HL-60 (cell line): Measurements from ENCODE around the gene CLIP2.
"Not testable (repeated sequence)": the region's sequence is repeated elsewhere in the genome, so short reads cannot be mapped to it uniquely, and the experiment has no call there.

Experiments used
- DNase-seq, 2 experiments: peaks; one replicate each; pipeline ENCODE4 v3.0.0-alpha.2; 2010 to 2020; ENCODE audit warnings: low read depth in 1 of 2, low spot score in 1 of 2
- H3K27ac ChIP-seq: fragments of 250-450 bp; sonication (Bioruptor Pico); replicated peaks from 2 replicates; pipeline ENCODE4 v1.5.1; 2020; ENCODE audit warnings: mild to moderate bottlenecking, moderate library complexity
- H3K27me3 ChIP-seq: fragments of 250-450 bp; sonication (Bioruptor Pico); 2 replicates; pipeline ENCODE4 v1.5.1; 2021; ENCODE audit warnings: mild to moderate bottlenecking, moderate library complexity; ENCODE audit not compliant: insufficient read depth, poor library complexity, severe bottlenecking
- H3K4me3 ChIP-seq: replicated peaks from 2 replicates; pipeline ENCODE4 v1.5.1; 2011; ENCODE audit warnings: mild to moderate bottlenecking, control low read depth, low read length; ENCODE audit not compliant: insufficient read depth
- GABPA ChIP-seq: IDR thresholded peaks from 2 replicates; pipeline ENCODE4 v1.6.1; 2012; ENCODE audit warnings: low read depth
- POLR2AphosphoS5 ChIP-seq: IDR thresholded peaks from 2 replicates; pipeline ENCODE4 v1.6.1; 2012; ENCODE audit warnings: low read depth
- REST ChIP-seq: IDR thresholded peaks from 2 replicates; pipeline ENCODE4 v1.6.1; 2012; ENCODE audit warnings: low read depth; ENCODE audit not compliant: insufficient replicate concordance
- SPI1 ChIP-seq: IDR thresholded peaks from 2 replicates; pipeline ENCODE4 v1.6.1; 2012; ENCODE audit warnings: low read depth, mild to moderate bottlenecking, borderline replicate concordance
- TF ChIP-seq, protein P1 (sequence below): IDR thresholded peaks from one replicate; pipeline ENCODE4 v1.5.1; 2011; ENCODE audit warnings: low read length, control low read depth, inconsistent platforms; ENCODE audit not compliant: insufficient read depth

Gene CLIP2

GRCh38 chr7:74311305-74311744, 22.1 kb downstream of the CLIP2 start:
- H3K27me3 ChIP-seq: no peaks in the 10 kb centered on the region
- DNase-seq: no peak
- TF ChIP-seq, protein P1, sequence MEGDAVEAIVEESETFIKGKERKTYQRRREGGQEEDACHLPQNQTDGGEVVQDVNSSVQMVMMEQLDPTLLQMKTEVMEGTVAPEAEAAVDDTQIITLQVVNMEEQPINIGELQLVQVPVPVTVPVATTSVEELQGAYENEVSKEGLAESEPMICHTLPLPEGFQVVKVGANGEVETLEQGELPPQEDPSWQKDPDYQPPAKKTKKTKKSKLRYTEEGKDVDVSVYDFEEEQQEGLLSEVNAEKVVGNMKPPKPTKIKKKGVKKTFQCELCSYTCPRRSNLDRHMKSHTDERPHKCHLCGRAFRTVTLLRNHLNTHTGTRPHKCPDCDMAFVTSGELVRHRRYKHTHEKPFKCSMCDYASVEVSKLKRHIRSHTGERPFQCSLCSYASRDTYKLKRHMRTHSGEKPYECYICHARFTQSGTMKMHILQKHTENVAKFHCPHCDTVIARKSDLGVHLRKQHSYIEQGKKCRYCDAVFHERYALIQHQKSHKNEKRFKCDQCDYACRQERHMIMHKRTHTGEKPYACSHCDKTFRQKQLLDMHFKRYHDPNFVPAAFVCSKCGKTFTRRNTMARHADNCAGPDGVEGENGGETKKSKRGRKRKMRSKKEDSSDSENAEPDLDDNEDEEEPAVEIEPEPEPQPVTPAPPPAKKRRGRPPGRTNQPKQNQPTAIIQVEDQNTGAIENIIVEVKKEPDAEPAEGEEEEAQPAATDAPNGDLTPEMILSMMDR: no peak
- TF ChIP-seq SPI1 (no peak), POLR2AphosphoS5 (no peak), GABPA (no peak), REST (no peak)
- no peak overlapping the region for H3K27ac ChIP-seq
- H3K4me3 ChIP-seq: no peak overlapping the region

- no peak overlapping the region for H3K4me3 ChIP-seq
- H3K27ac ChIP-seq: no peak overlapping the region
- no peaks in the 10 kb centered on the region for H3K27me3 ChIP-seq
- TF ChIP-seq POLR2AphosphoS5 (no peak), SPI1 (peak; percentile 44; the same call in 1 of the 2 replicates), GABPA (no peak), REST (no peak)
- TF ChIP-seq, protein P1: no peak
- no peak for DNase-seq
Observed at GRCh38 chr7:74312418-74313028, 23.3 kb downstream of the CLIP2 start.

DNA sequence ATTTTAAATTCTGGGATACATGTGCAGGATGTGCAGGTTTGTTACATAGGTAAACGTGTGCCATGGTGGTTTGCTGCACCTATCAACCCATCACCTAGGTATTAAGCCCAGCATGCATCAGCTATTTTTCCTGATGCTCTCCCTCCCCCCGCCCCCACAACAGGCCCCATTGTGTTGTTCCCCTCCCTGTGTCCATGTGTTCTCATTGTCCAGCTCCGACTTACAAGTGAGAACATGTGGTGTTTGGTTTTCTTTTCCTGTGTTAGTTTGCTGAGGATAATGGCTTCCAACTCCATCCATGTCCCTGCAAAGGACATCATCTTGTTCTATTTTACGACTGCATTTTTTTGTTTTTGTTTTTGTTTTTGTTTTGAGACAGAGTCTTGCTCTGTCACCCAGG, 26.7 kb downstream of the CLIP2 start:
- H3K27me3 ChIP-seq, H3K27ac ChIP-seq, H3K4me3 ChIP-seq, DNase-seq: not testable (repeated sequence)

- Histone ChIP-seq H3K4me3 (no peak overlapping the region), H3K27ac (no peak overlapping the region), H3K27me3 (no peaks in the 10 kb centered on the region)
- DNase-seq: no peak
- TF ChIP-seq REST (no peak), GABPA (no peak), SPI1 (no peak), POLR2AphosphoS5 (no peak)
- TF ChIP-seq, protein P1: no peak
Observed at GRCh38 chr7:74317146-74317782, 28.1 kb downstream of the CLIP2 start.
